ENCODE measurements around the gene CBY1. TPM values are rescaled to one million over a fixed set of nuclear protein-coding genes. Genes with fewer than 3 reads are reported as not detected.

CBY1 gene
- total and polyA plus RNA-seq, 9 of the 15 experiments (the other 6 are each of a cell fraction or from before 2014, with no cell fraction given), result 5.7 to 19.7 (median 10.8) TPM

DNA sequence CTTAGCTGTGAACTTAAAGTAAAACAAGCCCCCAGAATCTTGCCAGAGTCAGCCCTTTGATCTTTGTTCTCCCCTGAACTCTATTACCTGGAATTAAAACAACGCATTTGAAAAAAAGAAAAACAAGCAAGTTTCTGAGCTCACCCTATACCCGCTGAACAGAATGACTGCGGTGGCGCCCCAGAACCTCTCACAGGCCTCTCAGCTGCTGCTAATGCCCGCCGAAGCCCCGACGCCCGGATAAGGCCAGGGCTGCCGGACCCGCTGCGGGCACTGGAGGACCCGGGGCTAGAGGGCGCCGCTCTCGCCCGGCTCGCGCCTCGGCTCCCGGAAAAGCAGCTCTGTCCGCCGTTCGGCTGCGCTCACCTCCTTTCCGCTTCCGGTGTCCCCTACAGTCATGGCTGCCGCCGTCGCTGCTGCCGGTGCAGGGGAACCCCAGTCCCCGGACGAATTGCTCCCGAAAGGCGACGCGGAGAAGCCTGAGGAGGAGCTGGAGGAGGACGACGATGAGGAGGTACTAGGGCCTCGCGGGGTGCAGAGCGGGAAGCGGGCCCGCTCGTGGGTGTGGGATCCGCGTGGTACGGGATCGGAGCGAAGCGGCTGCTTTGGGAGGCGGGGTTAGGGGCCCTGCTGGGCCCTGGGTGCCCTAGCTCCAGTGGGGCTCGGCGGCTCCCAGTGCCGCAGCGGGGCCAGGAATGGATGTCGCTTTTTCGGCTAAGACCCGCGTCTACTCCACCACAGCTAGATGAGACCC lies 25.3 kb downstream of the CBY1 start, which contains the start of gene TOMM22 (continued):
- TF ChIP-seq CLOCK (CRISPR knock-in tag; IDR thresholded peaks at IDR 0.05; ENCODE audit: borderline replicate concordance) (no peak), XRCC5 (IDR thresholded peaks at IDR 0.05; ENCODE audit: low read depth, low read length) (peak; percentile 85; the same call in 1 of the 2 replicates), ARID2 (IDR thresholded peaks at IDR 0.05) (no peak), RREB1 (CRISPR knock-in tag; IDR thresholded peaks at IDR 0.05) (no peak), SMAD4 (CRISPR knock-in tag; conservative IDR thresholded peaks at IDR 0.05) (0 out of 2 replicates have a peak, but pooled peaks have one; percentile 32), GATAD2A (IDR thresholded peaks at IDR 0.05) (0 out of 2 replicates have a peak, but pooled peaks have one; percentile 52), XRCC4 (IDR thresholded peaks at IDR 0.05; ENCODE audit: extremely low read depth, insufficient read depth, insufficient read length) (no peak), ETV1 (tag; conservative IDR thresholded peaks at IDR 0.05; ENCODE audit: low read depth) (peak; percentile 73), SRSF3 (IDR thresholded peaks at IDR 0.05; ENCODE audit: insufficient read depth, low read length) (no peak), ZNF354B (CRISPR knock-in tag; IDR thresholded peaks at IDR 0.05) (no peak), KDM4B (IDR thresholded peaks at IDR 0.05; ENCODE audit: borderline replicate concordance in 2 of 2, low read depth in 1 of 2) (peak in 1 of 2 experiments; percentile 94; a peak in 2 of 4 replicates), BCOR (IDR thresholded peaks at IDR 0.05) (no peak), ETS2 (tag; IDR thresholded peaks at IDR 0.05; ENCODE audit: borderline replicate concordance, poor library complexity, severe bottlenecking) (no peak), SUPT5H (IDR thresholded peaks at IDR 0.05) (peak; percentile 90), HNRNPL (IDR thresholded peaks at IDR 0.05; ENCODE audit: low read depth, low read length) (peak; percentile 96), SNIP1 (IDR thresholded peaks at IDR 0.05; ENCODE audit: low read depth) (peak; percentile 87), CBX8 (IDR thresholded peaks at IDR 0.05; ENCODE audit: borderline replicate concordance, extremely low read depth, low read depth, low read length, poor library complexity, severe bottlenecking) (no peak)
